GM18868 (cell line): ENCODE data around the gene ZNF653.
"Not testable (repeated sequence)": the region's sequence is repeated elsewhere in the genome, so short reads cannot be mapped to it uniquely, and the experiment has no call there.

ENCODE experiments used
- ATAC-seq: cut with Tn5 transposase; IDR thresholded peaks from one replicate; pipeline ENCODE4 v1.9.1; 2021; ENCODE audit warnings: mild to moderate bottlenecking, moderate library complexity; ENCODE audit not compliant: unreplicated experiment

The ZNF653 gene

DNA sequence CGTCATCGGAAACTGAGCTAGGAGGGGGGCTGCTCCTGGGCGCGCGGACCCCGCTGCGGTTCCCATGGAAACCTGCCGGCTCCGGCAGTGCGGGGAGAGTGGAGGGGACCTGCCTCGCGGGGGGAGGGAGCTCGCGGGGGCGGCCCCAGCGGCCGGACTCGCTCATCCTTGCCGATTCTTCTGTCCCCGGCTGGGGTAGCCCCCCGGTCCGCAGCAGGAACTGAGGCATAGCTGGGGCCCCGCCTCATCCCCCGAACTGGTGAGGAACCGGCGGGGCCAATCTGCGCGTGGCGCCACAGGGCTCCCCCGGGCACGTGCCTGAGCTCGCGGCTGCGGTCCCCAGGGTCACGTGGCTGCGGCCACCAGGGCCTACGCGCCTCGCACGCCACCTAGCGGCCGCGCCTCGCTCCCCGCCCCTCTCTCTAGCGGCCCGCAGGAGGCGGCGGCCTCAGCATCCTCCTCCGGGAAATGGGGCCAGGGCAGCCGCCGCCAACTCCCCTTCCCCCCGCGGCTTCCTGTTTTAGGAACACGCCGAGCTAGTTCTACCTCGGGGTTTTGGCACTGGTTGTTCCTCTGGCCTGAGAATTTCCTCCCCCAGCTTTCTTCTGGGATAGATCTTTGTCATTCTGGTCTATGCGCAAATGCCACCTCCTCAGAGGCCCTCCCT lies 23.1 kb downstream of the ZNF653 start:
- peak; percentile 51 for ATAC-seq

DNA sequence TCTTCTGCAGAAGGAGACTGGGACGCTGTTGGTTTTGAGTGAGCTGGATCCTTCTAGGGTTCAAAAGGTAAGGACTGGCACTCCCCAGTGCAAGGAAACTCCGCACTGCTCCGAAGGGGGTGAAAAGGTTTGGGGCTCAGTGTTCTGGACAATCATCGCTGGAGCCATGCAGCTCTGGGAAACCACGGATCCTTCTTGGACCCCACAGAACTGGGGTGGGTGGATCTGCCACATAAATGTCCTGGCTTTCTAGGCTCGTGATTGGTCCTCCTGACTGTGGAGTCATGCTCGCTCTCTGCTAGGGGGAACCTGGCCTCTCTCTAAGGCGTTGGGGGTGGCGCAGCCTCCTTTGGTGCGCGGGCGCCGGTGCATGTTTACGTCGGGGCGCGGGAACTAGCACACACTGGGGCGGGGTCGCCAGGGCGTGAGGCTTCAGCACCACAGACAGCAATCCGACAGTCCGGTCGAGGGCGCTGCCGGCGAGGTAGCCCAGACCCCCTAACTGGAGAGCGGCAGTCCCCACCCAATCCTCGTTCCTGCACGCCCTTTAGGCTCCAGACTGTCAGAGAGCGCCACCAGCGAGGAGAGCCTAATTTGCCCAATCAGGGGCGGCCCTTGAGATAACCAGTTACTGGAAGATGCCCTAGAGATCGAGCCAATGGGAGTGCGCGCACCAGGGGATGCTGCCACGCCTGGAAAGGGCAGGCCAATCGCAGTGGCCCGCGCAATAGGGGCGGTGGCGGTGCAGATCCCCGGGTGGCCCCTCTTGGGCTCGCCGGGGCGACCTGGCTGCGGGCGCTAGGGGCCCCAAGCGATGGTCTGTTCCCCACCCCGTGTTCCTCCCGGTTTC lies 23.9 kb downstream of the ZNF653 start:
- peak; percentile 82 for ATAC-seq

DNA sequence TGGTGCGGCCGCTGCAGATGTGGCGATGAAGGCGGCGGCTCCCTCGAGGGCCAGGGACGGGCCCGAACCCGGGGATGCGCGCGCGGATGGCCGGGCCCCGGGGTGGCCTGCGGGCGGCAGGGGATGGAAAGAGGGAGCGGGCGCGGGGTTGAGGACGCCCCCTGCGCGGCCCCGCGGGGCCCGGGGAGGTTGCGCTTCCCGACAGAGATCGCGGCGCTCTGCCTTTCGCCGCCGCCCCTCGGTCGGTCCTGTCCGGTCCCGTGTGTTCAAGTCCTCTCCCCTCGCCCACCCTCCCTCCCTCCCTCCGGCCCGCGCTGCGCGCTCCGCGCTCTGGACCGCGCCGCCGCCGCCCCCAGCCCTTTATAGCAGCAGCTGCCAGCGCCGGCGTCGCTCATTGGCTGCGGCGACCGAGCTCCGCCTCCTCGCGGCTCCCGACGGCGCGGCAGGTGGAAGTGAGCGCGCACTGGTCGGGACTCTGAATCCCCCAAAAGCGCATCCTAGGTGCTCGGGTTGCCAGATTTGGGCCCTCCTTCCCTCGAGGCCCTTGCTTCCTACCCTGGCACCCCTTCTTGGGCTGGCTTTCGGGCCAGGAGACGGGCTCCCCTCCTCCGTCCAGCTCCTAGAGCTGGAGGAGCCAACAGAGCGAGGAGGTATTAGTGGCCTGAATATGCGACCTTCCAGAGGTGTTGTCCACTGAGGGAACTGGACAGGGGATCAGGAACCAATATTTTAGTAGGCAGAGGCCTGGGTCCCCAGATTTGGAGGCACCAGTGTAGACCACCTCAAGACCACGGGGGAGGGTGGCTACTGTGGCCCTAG lies 24.7 kb downstream of the ZNF653 start, which contains the start of gene ELAVL3:
ELAVL3 (minus strand) TSS at position 332 of the 819 bp plus-strand sequence. CDS start 438 bp downstream, outside the sequence.
- ATAC-seq, result no peak

DNA sequence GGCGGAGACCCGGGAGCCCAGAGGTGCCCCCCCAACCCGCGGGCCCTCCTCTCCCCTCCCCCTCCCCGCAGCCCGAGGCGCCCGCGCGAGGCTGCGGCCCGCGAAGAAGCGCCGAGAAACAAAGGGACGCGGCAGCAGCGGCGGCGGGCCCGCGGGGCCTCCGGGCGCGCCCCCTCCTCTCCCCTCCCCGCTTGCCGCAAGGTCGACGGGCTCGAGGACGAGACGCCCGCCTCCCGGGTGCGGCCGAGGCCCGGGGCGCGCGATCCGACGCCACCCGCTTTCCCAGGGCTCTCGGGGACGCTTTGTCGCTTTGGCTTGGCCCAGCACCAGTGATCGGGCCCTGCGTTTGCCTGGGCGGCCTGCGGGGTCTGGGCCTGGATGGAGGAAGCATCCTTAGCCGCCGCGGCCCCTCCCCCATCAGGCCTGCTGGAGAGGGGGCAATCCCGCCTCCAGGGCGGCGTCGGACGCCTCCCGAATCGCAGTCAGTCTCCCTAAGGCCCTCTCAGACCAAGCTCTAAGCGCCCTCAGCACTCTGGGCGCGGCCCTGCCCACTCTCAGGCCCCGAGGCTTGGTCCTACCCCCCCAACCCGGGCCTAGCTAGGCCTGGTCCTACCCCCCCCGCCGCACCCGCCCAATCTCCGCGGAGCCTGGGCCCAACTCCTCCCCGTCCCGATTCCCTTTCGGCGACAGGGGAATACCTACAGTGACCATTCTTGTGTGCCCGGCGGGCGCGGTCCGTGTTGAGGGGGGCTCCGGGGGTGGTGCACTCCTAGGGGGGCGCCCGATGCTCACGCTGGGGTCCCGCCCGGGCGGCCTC lies 25.5 kb downstream of the ZNF653 start:
- ATAC-seq, result no peak

DNA sequence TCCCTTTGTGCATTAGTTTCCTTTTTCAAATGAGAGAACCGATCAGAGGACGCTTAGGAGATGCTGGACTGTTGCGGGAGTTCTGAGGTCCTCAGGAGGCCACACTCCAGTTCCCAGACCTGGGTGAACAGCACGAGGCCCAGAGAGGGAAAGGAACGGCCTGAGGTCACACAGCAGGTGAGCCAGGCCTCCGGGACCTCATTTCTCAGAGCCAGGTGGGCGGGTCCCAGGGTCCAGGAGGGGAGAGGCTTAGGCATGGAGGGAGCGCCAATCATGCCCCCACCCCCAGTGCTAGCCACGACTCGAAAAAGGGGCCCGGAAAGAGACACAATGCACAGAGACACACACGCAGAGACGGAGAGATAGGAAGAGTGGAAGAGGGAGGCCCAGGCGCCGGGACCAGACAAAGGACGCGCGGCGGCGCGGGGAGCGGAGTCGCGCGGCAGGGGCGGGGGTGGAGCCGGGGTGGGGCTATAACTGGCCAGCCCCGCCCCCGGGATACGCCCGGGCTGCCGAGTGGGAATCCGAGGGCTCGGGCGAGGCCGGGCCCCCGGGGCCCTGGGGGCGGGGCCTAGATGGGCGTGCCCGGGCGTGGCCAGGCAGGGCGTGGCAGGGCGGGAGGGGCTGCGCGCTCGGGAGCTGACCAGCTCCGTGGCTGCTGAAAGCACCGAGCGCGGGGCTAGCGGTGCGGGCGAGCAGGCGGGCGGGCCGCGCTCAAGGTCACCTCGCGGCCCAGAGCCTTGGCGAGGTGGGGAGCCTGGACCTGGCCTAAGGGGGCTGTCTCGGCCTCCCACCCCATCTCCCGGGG lies 26.3 kb downstream of the ZNF653 start:
- ATAC-seq, result no peak

DNA sequence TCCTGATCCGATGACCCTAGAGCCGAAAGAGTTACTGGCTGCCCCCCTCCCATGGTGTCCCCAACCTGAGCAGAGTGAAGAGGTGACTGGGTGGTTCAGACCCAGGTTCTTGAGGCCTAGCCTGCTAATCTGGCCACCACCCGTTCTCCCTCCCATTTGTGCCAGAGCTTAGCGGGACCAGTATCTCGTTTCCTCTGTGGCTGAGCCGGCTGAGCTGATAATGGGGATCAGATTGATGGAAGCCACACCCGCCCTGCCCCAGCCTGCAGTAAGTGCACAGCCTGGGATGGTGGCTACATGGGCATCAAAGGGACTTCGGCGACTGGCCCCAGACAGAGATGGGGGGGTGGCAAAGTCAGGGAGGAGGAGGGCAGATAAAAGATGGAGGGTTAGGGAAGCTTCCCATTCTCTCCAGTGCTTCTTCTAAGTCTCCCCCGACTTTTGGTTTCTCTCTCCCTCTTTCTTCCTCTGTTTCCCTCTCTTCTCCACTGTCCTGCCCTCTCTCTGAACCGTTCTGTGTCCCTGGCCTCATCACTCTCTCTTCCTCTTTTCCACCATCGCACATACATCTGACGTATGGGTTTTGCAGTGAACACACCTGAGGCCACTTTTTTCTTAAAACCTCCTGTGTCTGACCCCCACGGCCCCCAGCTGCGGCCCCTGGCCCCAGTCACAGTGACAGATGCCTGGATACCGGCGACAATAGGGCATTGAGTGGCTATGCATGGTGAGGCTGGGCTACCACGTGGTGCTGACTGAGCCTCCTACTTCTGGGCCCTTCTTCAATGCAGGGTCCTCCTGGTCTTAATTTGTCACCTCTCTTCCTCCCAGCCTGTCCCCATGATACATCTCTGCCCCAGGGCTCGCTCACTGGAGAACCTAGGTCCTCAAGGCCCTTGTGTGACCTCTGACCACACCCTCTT lies 27.2 kb downstream of the ZNF653 start:
- no peak for ATAC-seq

DNA sequence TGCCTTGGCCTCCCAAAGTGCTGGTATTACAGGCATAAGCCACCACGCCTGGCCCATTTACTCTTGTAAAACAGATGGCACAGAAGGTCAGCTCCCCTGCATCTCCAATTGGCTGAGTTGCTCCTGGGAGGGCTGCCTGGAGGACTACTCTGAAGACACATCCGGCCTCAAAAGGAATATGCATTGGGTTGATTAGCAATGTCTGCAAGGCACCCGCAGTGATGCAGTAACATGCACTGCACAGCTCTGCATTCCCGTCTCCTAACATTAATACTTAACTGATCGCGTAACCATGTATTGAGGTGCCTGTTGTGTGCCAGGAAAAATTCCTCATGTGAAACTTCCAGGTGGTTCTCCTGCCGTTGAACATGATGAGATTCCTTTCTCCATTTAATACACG lies 29.8 kb downstream of the ZNF653 start:
- no peak for ATAC-seq

DNA sequence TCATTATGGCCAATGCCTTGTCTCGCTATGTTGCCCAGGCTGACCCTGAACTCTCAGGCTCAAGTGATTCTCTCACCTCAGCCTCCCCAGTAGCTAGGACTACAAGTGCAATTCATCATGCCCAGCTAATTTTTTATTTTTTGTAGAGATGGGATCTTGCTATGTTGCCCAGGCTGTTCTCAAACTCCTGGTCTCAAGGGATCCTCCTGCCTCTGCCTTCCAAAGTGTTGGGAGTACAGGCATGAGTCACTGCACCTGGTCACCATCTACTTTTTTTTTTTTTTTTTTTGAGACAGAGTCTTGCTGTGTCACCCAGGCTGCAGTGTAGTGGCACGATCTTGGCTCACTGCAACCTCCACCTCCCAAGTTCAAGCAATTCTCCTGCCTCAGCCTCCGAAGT lies 30.3 kb downstream of the ZNF653 start:
- ATAC-seq, result not testable (repeated sequence)

DNA sequence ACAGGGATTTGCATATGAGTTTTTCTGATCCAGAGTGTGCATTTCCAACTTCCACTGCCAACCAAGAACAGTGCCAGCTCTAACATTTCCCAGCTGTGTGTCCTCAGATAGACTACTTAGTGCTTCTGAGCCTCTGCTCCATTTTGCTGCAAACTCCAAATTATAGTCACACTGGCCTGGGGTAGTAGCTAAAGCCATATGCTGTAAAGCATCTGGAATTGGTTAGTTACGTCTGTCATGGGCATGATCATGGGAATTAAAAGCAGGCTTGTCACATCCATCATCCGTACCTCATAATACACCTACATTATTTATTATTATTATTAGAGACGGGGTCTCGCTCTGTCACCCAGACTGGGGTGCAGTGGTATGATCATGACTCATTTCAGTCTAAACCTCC lies 31.9 kb downstream of the ZNF653 start:
- no peak for ATAC-seq

DNA sequence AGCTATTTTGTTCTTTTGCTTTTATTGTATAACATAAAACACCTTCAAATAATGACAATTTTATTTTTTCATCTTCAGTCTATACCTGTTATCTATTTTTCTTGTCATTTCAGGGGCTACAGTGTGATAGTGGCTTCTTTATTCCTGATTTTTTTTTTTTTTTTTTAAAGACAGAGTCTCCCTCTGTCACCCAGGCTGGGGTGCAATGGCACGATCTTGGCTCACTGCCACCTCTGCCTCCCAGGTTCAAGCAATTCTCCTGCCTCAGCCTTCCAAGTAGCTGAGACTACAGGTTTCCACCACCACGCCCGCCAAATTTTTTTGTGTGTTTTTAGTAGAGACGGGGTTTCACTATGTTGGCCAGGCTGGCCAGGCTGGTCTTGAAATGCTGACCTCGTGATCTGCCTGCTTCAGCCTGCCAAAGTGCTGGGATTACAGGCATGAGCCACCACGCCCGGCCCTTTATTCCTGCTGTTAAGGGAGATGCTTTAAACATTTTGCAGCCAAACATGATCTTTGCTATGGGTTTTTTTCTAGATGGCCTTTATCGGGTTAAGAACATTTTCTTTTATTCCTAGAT lies 37.3 kb downstream of the ZNF653 start:
- ATAC-seq, result not testable (repeated sequence)

DNA sequence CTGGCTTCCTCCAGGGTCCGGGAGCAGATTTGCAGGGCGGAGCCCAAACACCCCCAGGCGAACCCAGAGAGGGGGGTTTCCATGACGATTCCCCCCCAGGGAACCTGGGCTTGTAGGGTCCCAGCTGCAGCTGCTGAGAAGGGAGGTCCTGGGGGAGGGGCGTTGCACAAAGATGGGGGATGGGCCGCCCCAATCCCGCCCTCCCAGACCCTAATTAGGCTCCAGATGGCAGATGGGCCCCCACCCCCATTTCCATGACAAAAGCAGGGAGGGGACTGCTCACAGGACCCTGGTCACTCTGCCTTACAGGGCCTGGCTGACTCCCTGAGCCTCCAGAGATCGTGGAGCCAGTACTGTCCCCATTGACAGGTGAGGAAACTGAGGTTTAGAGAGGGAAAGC lies 40.0 kb downstream of the ZNF653 start:
- ATAC-seq, result no peak

DNA sequence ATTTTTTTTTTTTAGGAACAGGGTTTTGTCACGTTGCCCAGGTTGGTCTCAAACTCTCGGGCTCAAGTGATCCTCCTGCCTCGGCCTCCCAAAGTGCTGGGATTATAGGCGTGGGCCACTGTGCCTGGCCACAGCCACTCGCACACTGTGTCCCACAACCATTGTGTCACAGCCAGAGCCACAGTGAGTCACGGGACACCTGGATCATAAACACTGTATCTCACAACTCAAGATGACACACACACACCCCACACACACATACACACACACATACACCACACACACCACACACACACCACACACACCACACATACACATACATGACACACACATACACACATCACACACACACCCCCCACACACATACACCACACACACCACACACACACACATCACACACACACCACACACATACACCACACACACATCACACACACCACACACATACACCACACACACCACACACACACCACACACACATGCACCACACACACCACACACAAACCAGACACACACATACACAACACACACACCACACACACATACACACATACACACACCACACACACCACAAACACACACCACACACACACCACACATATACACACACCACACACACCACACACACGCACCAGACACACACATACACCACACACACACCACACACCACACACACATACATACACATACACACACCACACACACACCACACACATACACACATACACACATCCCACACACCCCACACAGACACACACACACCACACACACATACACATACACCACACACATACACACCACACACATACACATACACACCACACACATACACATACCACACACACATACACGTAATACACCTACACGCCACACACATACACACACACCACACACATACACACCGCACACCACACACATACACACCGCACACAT lies 41.0 kb downstream of the ZNF653 start:
- ATAC-seq, result no peak

DNA sequence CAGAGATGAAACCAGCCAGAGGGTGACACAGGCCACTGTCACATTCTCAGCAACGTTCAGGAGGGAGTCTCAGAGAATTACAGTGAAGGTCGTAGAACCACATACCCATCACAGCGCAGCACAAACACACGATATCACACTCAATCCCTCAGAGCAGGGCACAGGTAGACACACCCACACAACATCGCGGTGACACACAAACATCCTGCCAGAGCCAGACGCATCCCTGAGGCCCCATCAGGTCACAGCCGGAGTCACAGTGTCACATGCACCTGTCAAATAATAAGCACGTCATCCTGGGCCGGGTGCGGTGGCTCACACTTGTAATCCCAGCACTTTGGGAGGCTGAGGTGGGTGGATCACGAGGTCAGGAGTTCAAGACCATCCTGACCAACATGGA lies 42.2 kb downstream of the ZNF653 start:
- no peak for ATAC-seq

DNA sequence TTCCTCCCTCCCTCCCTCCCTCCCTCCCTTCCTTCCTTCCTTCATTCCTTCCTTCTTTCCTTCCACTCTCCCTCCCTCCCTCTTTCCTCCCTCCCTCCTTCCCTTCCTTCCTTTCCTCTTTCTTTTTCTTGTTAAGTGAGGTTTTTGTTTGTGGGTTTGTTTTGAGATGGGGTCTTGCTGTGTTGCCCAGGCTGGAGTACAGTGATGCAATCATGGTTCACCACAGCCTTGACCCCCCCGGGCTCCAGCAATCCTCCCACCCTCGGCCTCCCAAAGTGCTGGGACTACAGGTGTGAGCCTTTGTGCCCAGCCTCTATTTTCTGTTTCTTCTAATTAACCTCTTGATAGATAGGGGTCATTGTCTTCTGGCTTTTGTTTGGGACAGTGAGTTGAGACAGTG lies 44.2 kb downstream of the ZNF653 start:
- ATAC-seq, result no peak

DNA sequence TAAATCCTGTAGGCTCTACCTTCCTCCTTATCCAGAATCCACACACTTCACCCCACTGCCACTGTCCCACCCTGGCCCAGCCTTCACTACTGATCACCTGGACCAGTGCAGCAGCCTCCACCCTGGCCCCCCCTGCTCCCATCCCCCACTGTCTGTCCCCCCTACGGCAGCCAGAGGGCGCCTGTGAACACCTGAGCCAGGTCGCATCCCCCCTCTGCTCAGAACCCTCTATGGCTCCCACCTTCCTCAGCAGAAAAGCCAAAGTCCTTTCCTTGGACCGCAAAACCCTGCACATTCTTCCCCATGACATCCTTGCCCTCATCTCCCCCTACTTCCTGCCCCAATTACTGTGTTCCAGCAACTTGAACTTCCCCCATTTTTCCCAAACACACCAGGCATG lies 45.4 kb downstream of the ZNF653 start:
- no peak for ATAC-seq

DNA sequence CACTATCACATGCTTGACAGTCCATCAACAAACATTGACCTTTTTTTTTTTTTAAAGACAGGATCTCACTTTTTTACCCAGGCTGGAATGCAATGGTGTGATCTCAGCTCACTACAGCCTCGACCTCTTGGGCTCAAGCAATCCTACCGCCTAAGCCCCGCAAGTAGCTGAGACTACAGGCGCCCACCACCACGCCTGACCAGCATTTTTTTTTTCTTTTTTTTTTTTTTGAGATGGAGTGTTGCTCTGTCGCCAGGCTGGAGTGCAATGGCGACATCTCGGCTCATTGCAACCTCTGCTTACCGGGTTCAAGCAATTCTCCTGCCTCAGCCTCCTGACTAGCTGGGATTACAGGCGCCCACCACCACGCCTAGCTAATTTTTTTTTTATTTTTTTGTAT lies 46.7 kb downstream of the ZNF653 start:
- ATAC-seq, result not testable (repeated sequence)

DNA sequence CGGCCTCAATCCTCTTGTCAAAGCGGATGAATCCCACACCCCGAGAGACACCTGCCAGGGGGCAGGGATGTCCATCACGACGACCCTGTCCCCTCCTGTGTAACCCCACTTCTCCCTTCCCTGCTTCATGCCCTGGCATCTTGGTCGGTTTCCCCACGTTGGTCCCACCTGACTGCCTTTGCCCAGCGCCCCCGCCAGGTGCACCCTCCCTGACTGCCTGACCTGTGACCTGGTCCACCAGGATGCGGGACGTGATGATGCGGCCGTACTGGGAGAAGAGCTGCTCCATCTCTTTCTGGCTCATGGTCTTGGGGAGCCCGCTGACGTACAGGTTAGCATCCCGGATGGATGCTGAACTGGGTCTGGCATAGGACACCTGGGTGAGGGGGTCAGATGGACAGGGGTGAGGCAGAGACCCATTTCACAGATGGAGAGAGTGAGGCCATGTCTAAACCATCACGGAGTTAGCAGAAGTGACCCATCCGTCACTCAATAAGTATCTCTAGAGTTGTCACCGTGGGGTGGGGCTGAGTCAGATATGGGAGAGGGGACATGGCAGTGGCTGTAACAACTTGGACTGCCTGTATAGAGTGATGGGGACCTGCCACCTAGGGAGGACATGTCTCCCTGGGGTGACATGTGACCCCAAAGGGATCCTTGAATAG lies 47.3 kb downstream of the ZNF653 start:
- ATAC-seq, result no peak
